H9 (cell line): ENCODE data around the gene SH3RF3. TPM values are rescaled to one million over a fixed set of nuclear protein-coding genes. Genes with fewer than 3 reads are reported as not detected.

ENCODE experiments used
- DNase-seq: peaks from one replicate; pipeline ENCODE4 v3.0.0-alpha.2; 2017
- H2AFZ ChIP-seq: one replicate; pipeline ENCODE4 v1.6.1; 2013; ENCODE audit warnings: mild to moderate bottlenecking, low read length, control low read depth, moderate library complexity
- H2AK5ac ChIP-seq: 2 replicates; pipeline ENCODE4 v1.6.1; 2013; ENCODE audit warnings: low read length, control low read depth, mixed read lengths; ENCODE audit not compliant: insufficient read length
- H2BK120ac ChIP-seq: one replicate; pipeline ENCODE4 v1.6.1; 2013; ENCODE audit warnings: low read depth, mild to moderate bottlenecking, low read length, control low read depth, inconsistent platforms; ENCODE audit not compliant: poor library complexity, severe bottlenecking
- H2BK12ac ChIP-seq: 2 replicates; pipeline ENCODE4 v1.6.1; 2013; ENCODE audit warnings: low read length, control low read depth, mixed read lengths, low read depth; ENCODE audit not compliant: insufficient read length
- H2BK15ac ChIP-seq: 2 replicates; pipeline ENCODE4 v1.6.1; 2013; ENCODE audit warnings: low read depth, low read length, control low read depth
- H2BK20ac ChIP-seq: one replicate; pipeline ENCODE4 v1.6.1; 2013; ENCODE audit warnings: low read depth, mild to moderate bottlenecking, low read length, control low read depth, inconsistent platforms; ENCODE audit not compliant: poor library complexity, severe bottlenecking
- H2BK5ac ChIP-seq: 2 replicates; pipeline ENCODE4 v1.6.1; 2013; ENCODE audit warnings: low read length, control low read depth, mixed read lengths; ENCODE audit not compliant: insufficient read length
- H3K14ac ChIP-seq: 2 replicates; pipeline ENCODE4 v1.6.1; 2013; ENCODE audit warnings: low read length, control low read depth; ENCODE audit not compliant: insufficient read depth
- H3K18ac ChIP-seq: 2 replicates; pipeline ENCODE4 v1.6.1; 2013; ENCODE audit warnings: low read depth, mild to moderate bottlenecking, mixed read lengths, low read length, control low read depth; ENCODE audit not compliant: insufficient read length
- H3K23ac ChIP-seq: 2 replicates; pipeline ENCODE4 v1.6.1; 2013; ENCODE audit warnings: low read length, control low read depth, mixed read lengths, low read depth; ENCODE audit not compliant: insufficient read length
- H3K23me2 ChIP-seq: 2 replicates; pipeline ENCODE4 v1.6.1; 2013; ENCODE audit warnings: low read depth, mild to moderate bottlenecking, mixed read lengths, low read length, control low read depth; ENCODE audit not compliant: insufficient read length, poor library complexity, severe bottlenecking
- H3K27ac ChIP-seq: 2 replicates; pipeline ENCODE4 v1.5.1; 2013; ENCODE audit warnings: low read length, control low read depth, mixed read lengths, low read depth; ENCODE audit not compliant: insufficient read length
- H3K27me3 ChIP-seq: 2 replicates; pipeline ENCODE4 v1.6.1; 2013; ENCODE audit warnings: low read length, control low read depth, inconsistent platforms; ENCODE audit not compliant: insufficient read depth
- H3K4ac ChIP-seq: 2 replicates; pipeline ENCODE4 v1.6.1; 2013; ENCODE audit warnings: low read depth, mild to moderate bottlenecking, control low read depth, inconsistent platforms, low read length, moderate library complexity
- H3K4me1 ChIP-seq: 2 replicates; pipeline ENCODE4 v1.6.1; 2013; ENCODE audit warnings: low read length, control low read depth, inconsistent platforms; ENCODE audit not compliant: insufficient read depth
- H3K4me2 ChIP-seq: 2 replicates; pipeline ENCODE4 v1.6.1; 2013; ENCODE audit warnings: low read length, control low read depth, mixed read lengths; ENCODE audit not compliant: insufficient read length, insufficient read depth
- H3K56ac ChIP-seq: 2 replicates; pipeline ENCODE4 v1.6.1; 2013; ENCODE audit warnings: low read depth, mild to moderate bottlenecking, mixed read lengths, low read length, control low read depth; ENCODE audit not compliant: insufficient read length
- H3K79me1 ChIP-seq: 2 replicates; pipeline ENCODE4 v1.6.1; 2013; ENCODE audit warnings: low read depth, mild to moderate bottlenecking, moderate library complexity, low read length, control low read depth, inconsistent platforms; ENCODE audit not compliant: insufficient read depth, poor library complexity, severe bottlenecking
- H3K79me2 ChIP-seq: 2 replicates; pipeline ENCODE4 v1.6.1; 2013; ENCODE audit warnings: low read length, control low read depth, inconsistent platforms; ENCODE audit not compliant: insufficient read depth
- H3K9ac ChIP-seq: 2 replicates; pipeline ENCODE4 v1.6.1; 2013; ENCODE audit warnings: low read length, control low read depth, mixed read lengths; ENCODE audit not compliant: insufficient read length; ENCODE audit errors: extremely low read depth
- H3K9me3 ChIP-seq: one replicate; pipeline ENCODE4 v1.6.1; 2013; ENCODE audit warnings: low read depth, low read length, inconsistent platforms; ENCODE audit not compliant: control insufficient read depth
- H3T11ph ChIP-seq: one replicate; pipeline ENCODE4 v1.6.1; 2013; ENCODE audit warnings: mild to moderate bottlenecking, low read length, control low read depth, inconsistent platforms
- H4K20me1 ChIP-seq: one replicate; pipeline ENCODE4 v1.6.1; 2013; ENCODE audit not compliant: control insufficient read depth, insufficient read length, insufficient read depth
- H4K5ac ChIP-seq: 2 replicates; pipeline ENCODE4 v1.6.1; 2013; ENCODE audit warnings: low read depth, mild to moderate bottlenecking, mixed read lengths, low read length, control low read depth; ENCODE audit not compliant: insufficient read length
- H4K8ac ChIP-seq: replicated peaks from 2 replicates; pipeline ENCODE4 v1.6.1; 2013; ENCODE audit warnings: low read length, control low read depth, mixed read lengths, low read depth; ENCODE audit not compliant: insufficient read length
- H4K91ac ChIP-seq: 2 replicates; pipeline ENCODE4 v1.6.1; 2013; ENCODE audit warnings: low read depth, mild to moderate bottlenecking, moderate library complexity, mixed read lengths, low read length, control low read depth; ENCODE audit not compliant: insufficient read length
- H3K27ac Mint-ChIP-seq, 3 experiments: 2 replicates in 2 of 3; 3 replicates in 1 of 3; pipeline ENCODE4 v1.8.0; 2020 to 2021; ENCODE audit warnings: mixed read lengths in 3 of 3, mild to moderate bottlenecking in 1 of 3, moderate library complexity in 1 of 3
- H3K27me3 Mint-ChIP-seq: 2 replicates; pipeline ENCODE4 v1.8.0; 2021; ENCODE audit warnings: low read depth, mild to moderate bottlenecking, moderate library complexity, mixed read lengths
- H3K36me3 Mint-ChIP-seq, 3 experiments: 2 replicates in 2 of 3; 3 replicates in 1 of 3; pipeline ENCODE4 v1.8.0; 2020 to 2021; ENCODE audit warnings: low read depth in 3 of 3, mixed read lengths in 3 of 3; ENCODE audit not compliant: insufficient read depth in 1 of 3
- H3K4me1 Mint-ChIP-seq, 2 experiments: 2 replicates each; pipeline ENCODE4 v1.8.0; 2020; ENCODE audit warnings: mixed read lengths in 2 of 2
- H3K4me3 Mint-ChIP-seq, 2 experiments: 2 replicates in 1 of 2; 3 replicates in 1 of 2; pipeline ENCODE4 v1.8.0; 2020 to 2021; ENCODE audit warnings: mild to moderate bottlenecking in 2 of 2, mixed read lengths in 2 of 2, moderate library complexity in 1 of 2
- H3K9me3 Mint-ChIP-seq, 2 experiments: 2 replicates in 1 of 2; 3 replicates in 1 of 2; pipeline ENCODE4 v1.8.0; 2020; ENCODE audit warnings: mild to moderate bottlenecking in 2 of 2, mixed read lengths in 2 of 2, moderate library complexity in 1 of 2
- WGBS: extraction: QIAGEN DNeasy Blood & Tissue Kit; methylation state at CpG from one replicate; pipeline ENCODE4 v1.1.7; 2013; ENCODE audit warnings: missing lambda C conversion rate, low lambda C conversion rate, mixed read lengths; ENCODE audit not compliant: insufficient read length; ENCODE audit errors: extremely low coverage; 5-methylcytosine and 5-hydroxymethylcytosine counted together
- total RNA-seq: library from RNA; stranded (reverse); gene quantifications from 2 replicates; pipeline ENCODE4 v1.2.1, GENCODE V29; 2021
- TF ChIP-seq, protein P1 (sequence below): fragments of 200-600 bp; sonication (generic); conservative IDR thresholded peaks from 3 replicates; pipeline ENCODE4 v1.8.0; 2021; ENCODE audit warnings: antibody characterized with exemption, mild to moderate bottlenecking

SH3RF3 gene
- total RNA-seq, 1 experiment from 2014 or later: 0.46 TPM

DNA sequence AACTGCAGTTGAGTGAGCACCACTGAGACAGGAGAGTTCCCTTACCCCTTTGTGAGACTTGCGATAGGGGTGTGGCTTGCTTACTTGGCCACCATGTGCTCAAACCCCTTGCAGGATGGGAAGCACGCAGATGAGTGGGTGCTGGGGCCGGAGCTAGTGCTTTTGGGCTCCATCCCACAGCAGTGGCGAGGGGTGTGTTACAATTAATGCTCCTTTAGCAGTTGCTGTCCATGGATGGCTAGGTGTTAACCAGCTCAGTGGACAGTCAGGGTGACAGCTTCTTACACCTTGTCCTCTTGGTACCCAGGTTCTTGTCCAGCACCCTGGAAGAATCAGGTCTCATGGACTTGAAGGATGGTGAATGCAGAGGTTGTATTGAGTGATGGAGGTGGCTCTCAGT is 103.9 kb downstream of the SH3RF3 start:
- TF ChIP-seq, protein P1, sequence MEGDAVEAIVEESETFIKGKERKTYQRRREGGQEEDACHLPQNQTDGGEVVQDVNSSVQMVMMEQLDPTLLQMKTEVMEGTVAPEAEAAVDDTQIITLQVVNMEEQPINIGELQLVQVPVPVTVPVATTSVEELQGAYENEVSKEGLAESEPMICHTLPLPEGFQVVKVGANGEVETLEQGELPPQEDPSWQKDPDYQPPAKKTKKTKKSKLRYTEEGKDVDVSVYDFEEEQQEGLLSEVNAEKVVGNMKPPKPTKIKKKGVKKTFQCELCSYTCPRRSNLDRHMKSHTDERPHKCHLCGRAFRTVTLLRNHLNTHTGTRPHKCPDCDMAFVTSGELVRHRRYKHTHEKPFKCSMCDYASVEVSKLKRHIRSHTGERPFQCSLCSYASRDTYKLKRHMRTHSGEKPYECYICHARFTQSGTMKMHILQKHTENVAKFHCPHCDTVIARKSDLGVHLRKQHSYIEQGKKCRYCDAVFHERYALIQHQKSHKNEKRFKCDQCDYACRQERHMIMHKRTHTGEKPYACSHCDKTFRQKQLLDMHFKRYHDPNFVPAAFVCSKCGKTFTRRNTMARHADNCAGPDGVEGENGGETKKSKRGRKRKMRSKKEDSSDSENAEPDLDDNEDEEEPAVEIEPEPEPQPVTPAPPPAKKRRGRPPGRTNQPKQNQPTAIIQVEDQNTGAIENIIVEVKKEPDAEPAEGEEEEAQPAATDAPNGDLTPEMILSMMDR: no peak
- H4K20me1 ChIP-seq: no peaks in the 10 kb centered on the region
- Mint-ChIP-seq H3K27me3 (no peaks in the 10 kb centered on the region; the same call in 1 of the 2 replicates), H3K4me1 (peaks cover 11 to 13% of the 10 kb centered on the region in 2 experiments), H3K36me3 (peaks cover 0 to 4% (median 0%) of the 10 kb centered on the region in 3 experiments; a peak in 2 of 7 replicates), H3K27ac (no peak overlapping the region), H3K4me3 (no peak overlapping the region), H3K9me3 (peaks cover 0 to 4% of the 10 kb centered on the region in 2 experiments; a peak in 2 of 5 replicates)
- no peak overlapping the region for H2BK15ac ChIP-seq
- no peak overlapping the region for H2BK20ac ChIP-seq
- H3K27me3 ChIP-seq: no peaks in the 10 kb centered on the region
- H2BK120ac ChIP-seq: no peak overlapping the region
- H3K79me2 ChIP-seq: no peaks in the 10 kb centered on the region
- peaks cover 9% of the 10 kb centered on the region; the same call in 1 of the 2 replicates for H3K4me1 ChIP-seq
- H3K4me2 ChIP-seq: no peak overlapping the region
- no peaks in the 10 kb centered on the region for H3K79me1 ChIP-seq
- H3K4ac ChIP-seq: no peak overlapping the region
- H4K5ac ChIP-seq: no peak overlapping the region
- H3T11ph ChIP-seq: no peak overlapping the region
- H3K56ac ChIP-seq: no peak overlapping the region
- no peak overlapping the region for H2AFZ ChIP-seq
- no peak overlapping the region for H3K23ac ChIP-seq
- no peak overlapping the region for H2AK5ac ChIP-seq
- no peak overlapping the region for H4K91ac ChIP-seq
- H2BK5ac ChIP-seq: no peak overlapping the region
- H2BK12ac ChIP-seq: no peak overlapping the region
- no peak for DNase-seq
- no peaks in the 10 kb centered on the region for H3K9me3 ChIP-seq
- H4K8ac ChIP-seq: no peak overlapping the region
- no peak overlapping the region for H3K14ac ChIP-seq
- no peak overlapping the region for H3K27ac ChIP-seq
- H3K18ac ChIP-seq: no peak overlapping the region
- WGBS: no CpG with 5 or more reads among the region's 4 CpGs
- H3K23me2 ChIP-seq: no peaks in the 10 kb centered on the region
- H3K9ac ChIP-seq: no peak overlapping the region
